Parathyroid adenoma (tissue), 2 donors: ENCODE measurements around the gene ENTPD1.
"Not testable (repeated sequence)": the region's sequence is repeated elsewhere in the genome, so short reads cannot be mapped to it uniquely, and the experiment has no call there.

ENCODE experiments used
- H2AFZ ChIP-seq: fragments of 300-600 bp; sonication (generic); one replicate; pipeline ENCODE4 v1.7.0; 2017; ENCODE audit warnings: antibody characterized with exemption, mild to moderate bottlenecking
- H3K27ac ChIP-seq: fragments of 300-600 bp; sonication (generic); one replicate; pipeline ENCODE4 v1.7.0; 2017
- H3K27me3 ChIP-seq: fragments of 300-600 bp; sonication (generic); one replicate; pipeline ENCODE4 v1.7.0; 2017; ENCODE audit warnings: low read length; ENCODE audit not compliant: control insufficient read depth, insufficient read depth
- H3K36me3 ChIP-seq: fragments of 300-600 bp; sonication (generic); one replicate; pipeline ENCODE4 v1.7.0; 2017; ENCODE audit warnings: low read length; ENCODE audit not compliant: control insufficient read depth, insufficient read depth
- H3K4me1 ChIP-seq: fragments of 300-600 bp; sonication (generic); one replicate; pipeline ENCODE4 v1.7.0; 2017; ENCODE audit warnings: control low read depth
- H3K4me2 ChIP-seq: fragments of 300-600 bp; sonication (generic); one replicate; pipeline ENCODE4 v1.7.0; 2017; ENCODE audit warnings: low read length
- H3K4me3 ChIP-seq: fragments of 300-600 bp; sonication (generic); one replicate; pipeline ENCODE4 v1.7.0; 2017; ENCODE audit warnings: low read depth, low read length
- H3K79me2 ChIP-seq: fragments of 300-600 bp; sonication (generic); one replicate; pipeline ENCODE4 v1.7.0; 2017; ENCODE audit warnings: control low read depth
- H3K9ac ChIP-seq: fragments of 300-600 bp; sonication (generic); one replicate; pipeline ENCODE4 v1.7.0; 2017; ENCODE audit warnings: mild to moderate bottlenecking
- H3K9me3 ChIP-seq: fragments of 300-600 bp; sonication (generic); one replicate; pipeline ENCODE4 v1.7.0; 2017; ENCODE audit warnings: low read length; ENCODE audit not compliant: control insufficient read depth
- TF ChIP-seq, protein P1 (sequence below): fragments of 300-600 bp; sonication (generic); IDR thresholded peaks from one replicate; pipeline ENCODE4 v1.7.0; 2017; ENCODE audit warnings: antibody characterized with exemption, mild to moderate bottlenecking
- donor health status: primary hyperparathyroidism.

ENTPD1 gene

DNA sequence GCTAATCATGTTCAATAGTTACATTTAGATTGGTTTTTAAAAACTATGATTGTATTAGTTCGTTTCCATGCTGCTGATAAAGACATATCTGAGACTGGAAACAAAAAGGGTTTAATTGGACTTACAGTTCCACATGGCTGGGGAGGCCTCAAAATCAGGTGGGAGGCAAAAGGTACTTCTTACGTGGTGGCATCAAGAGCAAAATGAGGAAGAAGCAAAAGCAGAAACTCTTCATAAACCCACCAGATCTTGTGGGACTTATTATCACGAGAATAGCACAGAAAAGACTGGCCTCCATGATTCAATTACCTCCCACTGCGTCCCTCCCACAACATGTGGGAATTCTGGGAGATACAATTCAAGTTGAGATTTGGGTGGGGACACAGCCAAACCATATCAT, 117.7 kb downstream of the ENTPD1 start:
- no peak overlapping the region for H2AFZ ChIP-seq
- no peaks in the 10 kb centered on the region for H3K4me1 ChIP-seq
- H3K36me3 ChIP-seq: no peaks in the 10 kb centered on the region

DNA sequence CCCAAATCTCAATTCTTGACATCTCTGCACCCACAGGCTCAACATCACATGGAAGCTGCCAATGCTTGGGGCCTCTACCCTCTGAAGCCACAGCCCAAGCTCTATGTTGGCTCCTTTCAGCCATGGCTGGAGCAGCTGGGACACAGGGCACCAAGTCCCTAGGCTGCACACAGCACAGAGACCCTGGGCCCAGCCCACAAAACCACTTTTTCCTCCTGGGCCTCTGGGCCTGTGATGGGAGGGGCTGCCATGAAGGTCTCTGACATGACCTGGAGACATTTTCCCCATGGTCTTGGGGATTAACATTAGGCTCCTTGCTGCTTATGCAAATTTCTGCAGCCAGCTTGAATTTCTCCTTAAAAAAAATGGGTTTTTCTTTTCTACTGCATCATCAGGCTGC, 118.8 kb downstream of the ENTPD1 start:
- not testable (repeated sequence) for H3K9me3 ChIP-seq, H3K4me2 ChIP-seq, H2AFZ ChIP-seq, H3K27me3 ChIP-seq, H3K27ac ChIP-seq, H3K4me1 ChIP-seq, H3K9ac ChIP-seq, H3K4me3 ChIP-seq, H3K79me2 ChIP-seq, H3K36me3 ChIP-seq

More for the DNA sequence above, 117.7 kb downstream of the ENTPD1 start:
- TF ChIP-seq, protein P1, sequence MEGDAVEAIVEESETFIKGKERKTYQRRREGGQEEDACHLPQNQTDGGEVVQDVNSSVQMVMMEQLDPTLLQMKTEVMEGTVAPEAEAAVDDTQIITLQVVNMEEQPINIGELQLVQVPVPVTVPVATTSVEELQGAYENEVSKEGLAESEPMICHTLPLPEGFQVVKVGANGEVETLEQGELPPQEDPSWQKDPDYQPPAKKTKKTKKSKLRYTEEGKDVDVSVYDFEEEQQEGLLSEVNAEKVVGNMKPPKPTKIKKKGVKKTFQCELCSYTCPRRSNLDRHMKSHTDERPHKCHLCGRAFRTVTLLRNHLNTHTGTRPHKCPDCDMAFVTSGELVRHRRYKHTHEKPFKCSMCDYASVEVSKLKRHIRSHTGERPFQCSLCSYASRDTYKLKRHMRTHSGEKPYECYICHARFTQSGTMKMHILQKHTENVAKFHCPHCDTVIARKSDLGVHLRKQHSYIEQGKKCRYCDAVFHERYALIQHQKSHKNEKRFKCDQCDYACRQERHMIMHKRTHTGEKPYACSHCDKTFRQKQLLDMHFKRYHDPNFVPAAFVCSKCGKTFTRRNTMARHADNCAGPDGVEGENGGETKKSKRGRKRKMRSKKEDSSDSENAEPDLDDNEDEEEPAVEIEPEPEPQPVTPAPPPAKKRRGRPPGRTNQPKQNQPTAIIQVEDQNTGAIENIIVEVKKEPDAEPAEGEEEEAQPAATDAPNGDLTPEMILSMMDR: no peak
- Histone ChIP-seq H3K79me2 (no peaks in the 10 kb centered on the region), H3K4me3 (no peak overlapping the region), H3K27me3 (no peaks in the 10 kb centered on the region), H3K27ac (no peak overlapping the region), H3K9me3 (no peaks in the 10 kb centered on the region), H3K9ac (no peak overlapping the region), H3K4me2 (no peak overlapping the region)

DNA sequence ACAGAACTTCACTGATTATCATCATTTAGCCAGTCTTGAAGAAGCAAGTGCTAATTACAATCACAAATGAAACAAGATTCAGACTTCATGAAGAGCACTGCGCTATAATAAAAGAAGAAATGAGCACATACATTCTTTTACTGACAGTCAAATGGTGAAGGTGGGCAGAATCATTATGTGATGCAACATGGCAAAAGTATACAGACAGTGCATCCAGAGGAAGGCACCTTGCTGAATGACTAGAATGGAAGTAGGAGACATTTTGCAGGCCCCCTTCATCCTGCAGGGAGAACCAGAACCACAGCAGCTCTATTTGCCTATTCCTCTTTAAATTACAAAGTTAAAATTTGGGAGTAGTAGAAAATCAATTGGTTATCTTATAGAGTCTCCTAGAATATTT, 120.8 kb downstream of the ENTPD1 start:
- Histone ChIP-seq H3K36me3 (no peaks in the 10 kb centered on the region), H3K9ac (no peak overlapping the region)
- TF ChIP-seq, protein P1: no peak

DNA sequence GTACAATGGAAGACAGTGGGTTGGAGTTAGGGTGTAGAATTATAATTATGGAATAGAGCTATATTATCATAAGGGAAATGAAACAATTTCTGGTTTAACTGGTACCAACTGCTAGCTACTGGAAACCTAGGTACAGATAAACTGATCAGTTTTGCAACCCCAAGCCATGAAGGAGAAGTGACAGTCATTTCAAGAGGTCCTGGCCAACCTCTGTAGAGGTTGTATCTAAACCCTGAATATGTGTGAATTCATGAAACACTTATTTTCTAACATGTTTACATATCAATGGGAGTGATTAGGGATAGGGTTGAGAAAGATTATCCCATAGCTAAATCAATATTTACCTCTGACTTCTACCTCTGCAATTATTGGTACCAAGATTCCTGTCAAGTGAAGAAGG, 121.9 kb downstream of the ENTPD1 start:
- Histone ChIP-seq H3K79me2 (no peaks in the 10 kb centered on the region), H3K27ac (no peak overlapping the region), H3K4me2 (no peak overlapping the region), H3K9ac (no peak overlapping the region), H3K4me1 (no peaks in the 10 kb centered on the region), H2AFZ (no peak overlapping the region), H3K36me3 (no peaks in the 10 kb centered on the region), H3K27me3 (no peaks in the 10 kb centered on the region), H3K9me3 (no peaks in the 10 kb centered on the region), H3K4me3 (no peak overlapping the region)
- TF ChIP-seq, protein P1: no peak

More for the DNA sequence above, 120.8 kb downstream of the ENTPD1 start:
- no peaks in the 10 kb centered on the region for H3K4me1 ChIP-seq
- H3K27ac ChIP-seq: no peak overlapping the region
- no peak overlapping the region for H3K4me2 ChIP-seq
- no peaks in the 10 kb centered on the region for H3K9me3 ChIP-seq
- H3K79me2 ChIP-seq: no peaks in the 10 kb centered on the region
- H3K4me3 ChIP-seq: no peak overlapping the region
- no peaks in the 10 kb centered on the region for H3K27me3 ChIP-seq
- H2AFZ ChIP-seq: no peak overlapping the region

DNA sequence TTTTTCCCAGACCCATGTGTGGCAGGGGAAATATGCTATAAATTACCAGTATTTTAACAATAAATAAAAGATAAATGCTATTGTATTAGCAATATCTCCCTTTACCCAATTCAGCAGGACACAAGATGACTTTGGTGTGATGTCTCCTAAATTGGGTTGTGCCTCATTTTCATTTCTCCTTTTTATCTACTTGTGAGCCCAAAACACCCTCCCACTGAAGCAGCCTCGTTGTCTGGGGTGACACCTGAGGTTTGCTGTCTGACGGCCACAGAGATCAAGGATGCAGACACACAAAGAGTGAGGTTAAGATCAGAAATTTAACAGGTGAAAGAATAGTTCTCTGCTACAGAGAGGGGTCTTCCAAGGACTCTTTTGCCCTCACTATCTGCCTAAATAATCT, 124.7 kb downstream of the ENTPD1 start:
- no peaks in the 10 kb centered on the region for H3K9me3 ChIP-seq

More for the DNA sequence above, 124.7 kb downstream of the ENTPD1 start:
- Histone ChIP-seq H3K27ac (no peak overlapping the region), H3K27me3 (no peaks in the 10 kb centered on the region), H3K36me3 (no peaks in the 10 kb centered on the region), H3K4me3 (no peak overlapping the region), H3K9ac (no peak overlapping the region), H3K4me1 (no peaks in the 10 kb centered on the region), H3K4me2 (no peak overlapping the region), H2AFZ (no peak overlapping the region), H3K79me2 (no peaks in the 10 kb centered on the region)
- TF ChIP-seq, protein P1: no peak
